ENCODE data around the gene EEF1G. TPM values are rescaled to one million over a fixed set of nuclear protein-coding genes. Genes with fewer than 3 reads are reported as not detected.
"Not testable (repeated sequence)": the region's sequence is repeated elsewhere in the genome, so short reads cannot be mapped to it uniquely, and the experiment has no call there.

EEF1G gene
- total and polyA plus RNA-seq, 4 donors: 787 to 1,857 (median 1,119) TPM

GRCh38 chr11:62575837-62576236 lies 2.1 kb upstream of the EEF1G start:
- WGBS, 2 donors: 84 to 88% methylated on average over 14 of the region's 14 CpGs
- Histone ChIP-seq H3K9me3 (ENCODE audit: control insufficient read depth, low read length) (no peaks in the 10 kb centered on the region), H3K27ac (ENCODE audit: low read depth in 1 of 2, low read length in 2 of 2) (no peak overlapping the region), H3K27me3 (ENCODE audit: control insufficient read depth in 1 of 2, insufficient read depth in 2 of 2, low read length in 1 of 2) (no peaks in the 10 kb centered on the region), H3K4me3 (ENCODE audit: low read length in 2 of 2) (no peak overlapping the region), H3K36me3 (ENCODE audit: control insufficient read depth in 1 of 2, insufficient read depth in 2 of 2, low read length in 1 of 2) (peaks cover 0 to 5% of the 10 kb centered on the region in 2 donors), H3K4me1 (ENCODE audit: control insufficient read depth in 1 of 2, insufficient read depth in 2 of 2, low read length in 2 of 2) (no peaks in the 10 kb centered on the region)
- DNase-seq (peak in 1 of 2 donors; percentile 42), ATAC-seq (ENCODE audit: low FRiP score) (no peak)
- intact Hi-C loops (cut with DNase I): no loop called here

DNA sequence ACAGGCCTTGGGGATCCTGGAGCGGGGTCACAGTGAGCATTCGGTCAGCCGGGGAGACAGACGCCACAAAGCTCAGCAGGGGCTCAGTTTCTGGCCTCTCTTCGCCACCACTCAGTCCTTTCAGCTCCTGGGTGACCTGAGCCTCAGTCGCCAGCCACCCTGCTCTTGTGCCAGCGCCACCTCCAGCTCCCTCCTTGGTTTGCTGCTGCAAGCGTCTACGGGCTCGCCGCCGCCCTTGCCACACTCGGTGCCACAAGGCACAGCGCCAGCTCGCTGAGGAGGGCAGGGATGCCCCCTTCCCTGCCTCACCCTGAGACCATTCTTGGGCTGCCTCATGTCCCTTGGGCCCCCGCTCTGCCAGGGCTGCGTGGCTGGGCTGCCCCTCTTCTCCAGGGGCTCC lies 1.5 kb upstream of the EEF1G start:
- ATAC-seq (ENCODE audit: low FRiP score): no peak
- H3K27ac ChIP-seq (ENCODE audit: low read depth in 1 of 2, low read length in 2 of 2): peak overlapping the region in 1 of 2 donors; percentile 34

GRCh38 chr11:62574363-62575071 lies 826 bp upstream of the EEF1G start:
- ATAC-seq (ENCODE audit: low FRiP score) (peak; percentile 40), DNase-seq (peak; percentile 68 to 81)
- Histone ChIP-seq H3K4me3 (ENCODE audit: low read length in 2 of 2) (peak overlapping the region; percentile 24 to 52), H3K9me3 (ENCODE audit: control insufficient read depth, low read length) (no peaks in the 10 kb centered on the region), H3K4me1 (ENCODE audit: control insufficient read depth in 1 of 2, insufficient read depth in 2 of 2, low read length in 2 of 2) (no peaks in the 10 kb centered on the region), H3K27ac (ENCODE audit: low read depth in 1 of 2, low read length in 2 of 2) (peak overlapping the region; percentile 3 to 90), H3K27me3 (ENCODE audit: control insufficient read depth in 1 of 2, insufficient read depth in 2 of 2, low read length in 1 of 2) (no peaks in the 10 kb centered on the region), H3K36me3 (ENCODE audit: control insufficient read depth in 1 of 2, insufficient read depth in 2 of 2, low read length in 1 of 2) (peaks cover 0 to 5% of the 10 kb centered on the region in 2 donors)
- WGBS, 2 donors: 0% methylated on average over 33 of the region's 33 CpGs
- intact Hi-C loops (cut with DNase I): no loop called here

More for the DNA sequence above, 1.5 kb upstream of the EEF1G start:
- WGBS, 2 donors: 13% methylated on average over 17 of the region's 17 CpGs
- Histone ChIP-seq H3K9me3 (ENCODE audit: control insufficient read depth, low read length) (no peaks in the 10 kb centered on the region), H3K36me3 (ENCODE audit: control insufficient read depth in 1 of 2, insufficient read depth in 2 of 2, low read length in 1 of 2) (peaks cover 0 to 5% of the 10 kb centered on the region in 2 donors), H3K4me1 (ENCODE audit: control insufficient read depth in 1 of 2, insufficient read depth in 2 of 2, low read length in 2 of 2) (no peaks in the 10 kb centered on the region), H3K4me3 (ENCODE audit: low read length in 2 of 2) (peak overlapping the region; percentile 24 to 52), H3K27me3 (ENCODE audit: control insufficient read depth in 1 of 2, insufficient read depth in 2 of 2, low read length in 1 of 2) (no peaks in the 10 kb centered on the region)
- intact Hi-C loops (cut with DNase I): no loop called here
- DNase-seq: peak in 1 of 2 donors; percentile 56

- ATAC-seq (ENCODE audit: low FRiP score) (no peak), DNase-seq (no peak)
- Histone ChIP-seq H3K27ac (ENCODE audit: low read depth in 1 of 2, low read length in 2 of 2) (peak overlapping the region in 1 of 2 donors; percentile 79), H3K9me3 (ENCODE audit: control insufficient read depth, low read length) (no peaks in the 10 kb centered on the region), H3K27me3 (ENCODE audit: control insufficient read depth in 1 of 2, insufficient read depth in 2 of 2, low read length in 1 of 2) (no peaks in the 10 kb centered on the region), H3K4me3 (ENCODE audit: low read length in 2 of 2) (peak overlapping the region; percentile 82 to 92), H3K36me3 (ENCODE audit: control insufficient read depth in 1 of 2, insufficient read depth in 2 of 2, low read length in 1 of 2) (peaks cover 0 to 5% of the 10 kb centered on the region in 2 donors), H3K4me1 (ENCODE audit: control insufficient read depth in 1 of 2, insufficient read depth in 2 of 2, low read length in 2 of 2) (no peaks in the 10 kb centered on the region)
- WGBS, 2 donors: 0 to 1% methylated on average over 33 of the region's 33 CpGs
- intact Hi-C loops (cut with DNase I): no loop called here
Measured at GRCh38 chr11:62573006-62573591, 592 bp downstream of the EEF1G start.

DNA sequence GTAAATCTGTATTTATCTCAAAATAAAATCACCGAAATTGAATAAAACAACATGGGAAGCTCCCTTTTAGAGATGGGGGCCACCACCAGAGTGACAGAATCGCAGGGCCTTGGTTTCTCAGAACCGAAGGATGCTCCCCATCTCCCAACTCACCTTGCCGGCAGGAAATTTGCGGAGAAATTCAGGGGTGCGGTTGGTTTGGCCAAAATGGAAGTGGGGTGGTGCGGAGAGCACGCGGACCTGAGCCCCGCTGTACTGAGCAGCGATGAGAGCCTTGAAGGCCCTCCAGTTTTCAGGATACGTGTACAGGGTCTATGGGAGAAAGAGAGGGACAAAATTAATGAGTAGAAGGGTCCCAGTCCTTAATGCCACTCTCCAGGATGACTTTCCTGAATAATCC lies 1.3 kb downstream of the EEF1G start:
- H3K4me3 ChIP-seq (ENCODE audit: low read length in 2 of 2): peak overlapping the region in 1 of 2 donors; percentile 82
- DNase-seq (no peak), ATAC-seq (ENCODE audit: low FRiP score) (no peak)
- H3K4me1 ChIP-seq (ENCODE audit: control insufficient read depth in 1 of 2, insufficient read depth in 2 of 2, low read length in 2 of 2): no peaks in the 10 kb centered on the region
- intact Hi-C loops (cut with DNase I): no loop called here
- H3K36me3 ChIP-seq (ENCODE audit: control insufficient read depth in 1 of 2, insufficient read depth in 2 of 2, low read length in 1 of 2): peaks cover under 1 to 5% of the 10 kb centered on the region in 2 donors
- no peaks in the 10 kb centered on the region for H3K9me3 ChIP-seq (ENCODE audit: control insufficient read depth, low read length)
- no peaks in the 10 kb centered on the region for H3K27me3 ChIP-seq (ENCODE audit: control insufficient read depth in 1 of 2, insufficient read depth in 2 of 2, low read length in 1 of 2)
- H3K27ac ChIP-seq (ENCODE audit: low read depth in 1 of 2, low read length in 2 of 2): no peak overlapping the region
- 72% methylated on average over 12 of the region's 12 CpGs for WGBS, 2 donors

GRCh38 chr11:62571493-62571892 lies 2.2 kb downstream of the EEF1G start:
- 87 to 89% methylated on average over 5 of the region's 5 CpGs for WGBS, 2 donors

GRCh38 chr11:62570903-62571302 lies 2.8 kb downstream of the EEF1G start:
- 91 to 92% methylated on average over 5 of the region's 5 CpGs for WGBS, 2 donors
- H3K36me3 ChIP-seq (ENCODE audit: control insufficient read depth in 1 of 2, insufficient read depth in 2 of 2, low read length in 1 of 2); H3K9me3 ChIP-seq (ENCODE audit: control insufficient read depth, low read length); H3K4me3 ChIP-seq (ENCODE audit: low read length in 2 of 2); ATAC-seq (ENCODE audit: low FRiP score); DNase-seq; H3K27ac ChIP-seq (ENCODE audit: low read depth in 1 of 2, low read length in 2 of 2); H3K27me3 ChIP-seq (ENCODE audit: control insufficient read depth in 1 of 2, insufficient read depth in 2 of 2, low read length in 1 of 2); H3K4me1 ChIP-seq (ENCODE audit: control insufficient read depth in 1 of 2, insufficient read depth in 2 of 2, low read length in 2 of 2); intact Hi-C loops (cut with DNase I): not testable (repeated sequence)

More at GRCh38 chr11:62571493-62571892, 2.2 kb downstream of the EEF1G start:
- H3K27me3 ChIP-seq (ENCODE audit: control insufficient read depth in 1 of 2, insufficient read depth in 2 of 2, low read length in 1 of 2); DNase-seq; ATAC-seq (ENCODE audit: low FRiP score); H3K27ac ChIP-seq (ENCODE audit: low read depth in 1 of 2, low read length in 2 of 2); intact Hi-C loops (cut with DNase I); H3K4me1 ChIP-seq (ENCODE audit: control insufficient read depth in 1 of 2, insufficient read depth in 2 of 2, low read length in 2 of 2); H3K9me3 ChIP-seq (ENCODE audit: control insufficient read depth, low read length); H3K36me3 ChIP-seq (ENCODE audit: control insufficient read depth in 1 of 2, insufficient read depth in 2 of 2, low read length in 1 of 2); H3K4me3 ChIP-seq (ENCODE audit: low read length in 2 of 2): not testable (repeated sequence)

GRCh38 chr11:62569611-62570010 lies 4.1 kb downstream of the EEF1G start:
- H3K27ac ChIP-seq (ENCODE audit: low read depth in 1 of 2, low read length in 2 of 2): no peak overlapping the region
- H3K4me3 ChIP-seq (ENCODE audit: low read length in 2 of 2): no peak overlapping the region
- DNase-seq (no peak), ATAC-seq (ENCODE audit: low FRiP score) (no peak)
- H3K9me3 ChIP-seq (ENCODE audit: control insufficient read depth, low read length): no peaks in the 10 kb centered on the region
- no peaks in the 10 kb centered on the region for H3K4me1 ChIP-seq (ENCODE audit: control insufficient read depth in 1 of 2, insufficient read depth in 2 of 2, low read length in 2 of 2)
- intact Hi-C loops (cut with DNase I): no loop called here
- WGBS, 2 donors: 61 to 69% methylated on average over 1 of the region's 1 CpG
- H3K36me3 ChIP-seq (ENCODE audit: control insufficient read depth in 1 of 2, insufficient read depth in 2 of 2, low read length in 1 of 2): peaks cover 8% of the 10 kb centered on the region in 2 donors
- no peaks in the 10 kb centered on the region for H3K27me3 ChIP-seq (ENCODE audit: control insufficient read depth in 1 of 2, insufficient read depth in 2 of 2, low read length in 1 of 2)

Measured in aorta (tissue), 5 donors.